ENCODE data around the gene MFAP3. TPM values are rescaled to one million over a fixed set of nuclear protein-coding genes. Genes with fewer than 3 reads are reported as not detected.

MFAP3 gene
- total RNA-seq, 1 donor from 2014 or later = 58.4 TPM

- intact Hi-C loops (cut with DNase I) = no loop called here
- no peak for TF ChIP-seq CTCF (IDR thresholded peaks at IDR 0.05)
- H3K27me3 ChIP-seq = no peaks in the 10 kb centered on the region
- H3K9me3 ChIP-seq = no peaks in the 10 kb centered on the region
- H3K4me1 ChIP-seq = no peaks in the 10 kb centered on the region
- H3K4me3 ChIP-seq = no peak overlapping the region
- H3K36me3 ChIP-seq = peaks cover 14 to 39% of the 10 kb centered on the region in 2 donors
- H3K27ac ChIP-seq = no peak overlapping the region
- no peak for DNase-seq (ENCODE audit: low spot score in 2 of 2)
Measured at GRCh38 chr5:154049636-154050035, 10.9 kb downstream of the MFAP3 start.

- H3K27me3 ChIP-seq = no peaks in the 10 kb centered on the region
- peaks cover 17 to 36% of the 10 kb centered on the region in 2 donors for H3K36me3 ChIP-seq
- no peak overlapping the region for H3K27ac ChIP-seq
- intact Hi-C loops (cut with DNase I) = no loop called here
- H3K4me3 ChIP-seq = no peak overlapping the region
- H3K9me3 ChIP-seq = no peaks in the 10 kb centered on the region
- no peak for DNase-seq (ENCODE audit: low spot score in 2 of 2)
- TF ChIP-seq CTCF (IDR thresholded peaks at IDR 0.05) = no peak
- peaks cover 0 to 2% of the 10 kb centered on the region in 2 donors for H3K4me1 ChIP-seq
Measured at GRCh38 chr5:154053468-154053867, 14.7 kb downstream of the MFAP3 start.

GRCh38 chr5:154055201-154055600 is 16.4 kb downstream of the MFAP3 start:
- peaks cover 0 to 2% of the 10 kb centered on the region in 2 donors for H3K4me1 ChIP-seq
- intact Hi-C loops (cut with DNase I) = no loop called here
- no peaks in the 10 kb centered on the region for H3K27me3 ChIP-seq
- TF ChIP-seq CTCF (IDR thresholded peaks at IDR 0.05) = no peak
- H3K4me3 ChIP-seq = no peak overlapping the region
- no peak overlapping the region for H3K27ac ChIP-seq
- no peaks in the 10 kb centered on the region for H3K9me3 ChIP-seq
- H3K36me3 ChIP-seq = peaks cover 17 to 36% of the 10 kb centered on the region in 2 donors
- no peak for DNase-seq (ENCODE audit: low spot score in 2 of 2)

- Histone ChIP-seq H3K4me3 (no peak overlapping the region), H3K4me1 (peaks cover 0 to 2% of the 10 kb centered on the region in 2 donors), H3K36me3 (peaks cover 6 to 13% of the 10 kb centered on the region in 2 donors), H3K27me3 (no peaks in the 10 kb centered on the region), H3K9me3 (no peaks in the 10 kb centered on the region), H3K27ac (no peak overlapping the region)
- no peak for DNase-seq (ENCODE audit: low spot score in 2 of 2)
- intact Hi-C loops (cut with DNase I) = no loop called here
- TF ChIP-seq CTCF (IDR thresholded peaks at IDR 0.05) = no peak
Measured at GRCh38 chr5:154058055-154059038, 19.6 kb downstream of the MFAP3 start.

GRCh38 chr5:154059039-154059430 is 20.3 kb downstream of the MFAP3 start:
- Histone ChIP-seq H3K36me3 (peaks cover 3 to 7% of the 10 kb centered on the region in 2 donors), H3K27me3 (no peaks in the 10 kb centered on the region), H3K4me1 (peaks cover 0 to 2% of the 10 kb centered on the region in 2 donors), H3K4me3 (no peak overlapping the region), H3K9me3 (no peaks in the 10 kb centered on the region), H3K27ac (no peak overlapping the region)
- no peak for DNase-seq (ENCODE audit: low spot score in 2 of 2)
- intact Hi-C loops (cut with DNase I) = no loop called here
- no peak for TF ChIP-seq CTCF (IDR thresholded peaks at IDR 0.05)

Measured in ascending aorta (tissue), 2 donors.